Loucy (cell line): Measurements from ENCODE around the gene AQP5.

Experiments
- CTCF ChIP-seq: fragments of 200-600 bp; sonication (generic); conservative IDR thresholded peaks from 2 replicates; pipeline ENCODE4 v1.5.1; 2014; ENCODE audit warnings: mild to moderate bottlenecking, antibody characterized with exemption, low read length
- EZH2phosphoT487 ChIP-seq: fragments of 200-600 bp; IDR thresholded peaks from 2 replicates; pipeline ENCODE4 v1.6.1; 2018; ENCODE audit warnings: antibody characterized with exemption, mild to moderate bottlenecking, moderate library complexity, borderline replicate concordance

GRCh38 chr12:49934505-49934904, 27.2 kb upstream of the AQP5 start:
- TF ChIP-seq CTCF (no peak), EZH2phosphoT487 (no peak)
